Coronary artery (tissue), 2 donors: Measurements from ENCODE around the gene DOC2B.

Source experiments
- DNase-seq: peaks from one replicate; pipeline ENCODE4 v3.0.0-alpha.2; 2017; ENCODE audit warnings: low spot score
- H3K27ac ChIP-seq, 2 donors: fragments of 200-600 bp; sonication (generic); one replicate each; pipeline ENCODE4 v1.5.1; 2016 to 2019
- H3K4me3 ChIP-seq: fragments of 200-600 bp; sonication (generic); 2 replicates; pipeline ENCODE4 v1.5.1; 2016; ENCODE audit warnings: mild to moderate bottlenecking, moderate library complexity
- CTCF ChIP-seq: fragments of 200-600 bp; sonication (generic); IDR thresholded peaks from one replicate; pipeline ENCODE4 v1.5.1; 2019; ENCODE audit warnings: antibody characterized with exemption

DOC2B gene

GRCh38 chr17:164303-165235 lies 16.9 kb downstream of the DOC2B start:
- Histone ChIP-seq H3K4me3 (no peak overlapping the region), H3K27ac (no peak overlapping the region)
- peak; percentile 9 for TF ChIP-seq CTCF
- DNase-seq: no peak

GRCh38 chr17:163514-164098 lies 17.8 kb downstream of the DOC2B start:
- no peak for TF ChIP-seq CTCF
- Histone ChIP-seq H3K4me3 (no peak overlapping the region), H3K27ac (no peak overlapping the region)
- DNase-seq: no peak

- no peak for DNase-seq
- Histone ChIP-seq H3K4me3 (no peak overlapping the region), H3K27ac (no peak overlapping the region)
- TF ChIP-seq CTCF: no peak
These were observed 18.8 kb downstream of the DOC2B start for GRCh38 chr17:162689-163088.

GRCh38 chr17:161481-161880 lies 20.0 kb downstream of the DOC2B start:
- H3K27ac ChIP-seq: no peak overlapping the region
- TF ChIP-seq CTCF: no peak
- DNase-seq: no peak
- H3K4me3 ChIP-seq: no peak overlapping the region

GRCh38 chr17:160336-160735 lies 21.1 kb downstream of the DOC2B start:
- H3K27ac ChIP-seq: no peak overlapping the region
- no peak for DNase-seq
- H3K4me3 ChIP-seq: no peak overlapping the region
- TF ChIP-seq CTCF: no peak

- no peak overlapping the region for H3K27ac ChIP-seq
- TF ChIP-seq CTCF: no peak
- DNase-seq: no peak
- no peak overlapping the region for H3K4me3 ChIP-seq
These were observed 21.8 kb downstream of the DOC2B start for GRCh38 chr17:159609-160008.

- Histone ChIP-seq H3K4me3 (no peak overlapping the region), H3K27ac (no peak overlapping the region)
- no peak for DNase-seq
- no peak for TF ChIP-seq CTCF
These were observed 23.1 kb downstream of the DOC2B start for GRCh38 chr17:158379-158778.
